BLaER1 treated with 17β-estradiol and CSF1 and Interleukin-3, amounts not matched to agents 10 nM and 100 nM (cell line): ENCODE data around the gene PYM1.
A peak's percentile ranks its signal among the peaks of the same experiment; 100 is the strongest.

Experiments used
- H3K27ac ChIP-seq, 11 experiments: shearing (Covaris generic); formaldehyde crosslinking; 2 replicates each; pipeline ENCODE4 v1.8.1; 2022
- H3K27me3 ChIP-seq, 11 experiments: shearing (Covaris generic); formaldehyde crosslinking; 2 replicates each; pipeline ENCODE4 v1.8.1; 2022
- H3K36me3 ChIP-seq, 11 experiments: shearing (Covaris generic); formaldehyde crosslinking; 2 replicates each; pipeline ENCODE4 v1.8.1; 2022
- H3K4me1 ChIP-seq, 10 experiments: shearing (Covaris generic); formaldehyde crosslinking; 2 replicates each; pipeline ENCODE4 v1.8.1; 2022
- H3K4me2 ChIP-seq, 11 experiments: shearing (Covaris generic); formaldehyde crosslinking; 2 replicates each; pipeline ENCODE4 v1.8.1; 2022
- H3K4me3 ChIP-seq, 10 experiments: shearing (Covaris generic); formaldehyde crosslinking; 2 replicates each; pipeline ENCODE4 v1.8.1; 2022
- H3K9ac ChIP-seq, 11 experiments: shearing (Covaris generic); formaldehyde crosslinking; 2 replicates each; pipeline ENCODE4 v1.8.1; 2022
- H3K9me3 ChIP-seq, 11 experiments: shearing (Covaris generic); formaldehyde crosslinking; replicated peaks in 1 of 11; 2 replicates each; pipeline ENCODE4 v1.8.1; 2022
- H4K20me1 ChIP-seq, 11 experiments: shearing (Covaris generic); formaldehyde crosslinking; 2 replicates each; pipeline ENCODE4 v1.8.1; 2022
- Cebpa-rat ChIP-seq, 11 experiments: shearing (Covaris generic); IDR thresholded peaks; 2 replicates each; pipeline ENCODE4 v1.8.1; 2022

Gene PYM1

GRCh38 chr12:55969356-55969755, 41.7 kb upstream of the PYM1 start:
- no peak for TF ChIP-seq Cebpa-rat (IDR thresholded peaks at IDR 0.05)
- Histone ChIP-seq H3K27ac (no peak overlapping the region), H3K4me3 (no peak overlapping the region), H3K27me3 (no peaks in the 10 kb centered on the region), H3K9ac (no peak overlapping the region), H3K36me3 (peaks cover 0 to 47% (median 41%) of the 10 kb centered on the region in 11 experiments; a peak in 17 of 22 replicates), H3K4me1 (peaks cover 56 to 70% (median 62%) of the 10 kb centered on the region in 10 experiments), H3K4me2 (peak overlapping the region in 3 of 11 experiments; percentile 1 to 99 (median 94); a peak in 4 of 22 replicates), H4K20me1 (peaks cover 0 to 8% (median 0%) of the 10 kb centered on the region in 11 experiments; a peak in 4 of 22 replicates), H3K9me3 (no peaks in the 10 kb centered on the region)

- peak within 1 kb of the TSS; percentile 81 to 92 (median 85) for H3K9ac ChIP-seq
- H3K36me3 ChIP-seq = peaks cover 0 to 40% (median 35%) of the 10 kb centered on the region in 11 experiments; a peak in 17 of 22 replicates
- H3K27me3 ChIP-seq = no peaks in the 10 kb centered on the region
- peaks cover 0 to 8% (median 0%) of the 10 kb centered on the region in 11 experiments; a peak in 3 of 22 replicates for H4K20me1 ChIP-seq
- H3K4me1 ChIP-seq = peaks cover 44 to 57% (median 48%) of the 10 kb centered on the region in 10 experiments
- H3K4me3 ChIP-seq = peak within 1 kb of the TSS; percentile 72 to 98 (median 83)
- H3K27ac ChIP-seq = peak within 1 kb of the TSS; percentile 42 to 86 (median 73); a peak in 21 of 22 replicates
- peak within 1 kb of the TSS; percentile 88 to 99 (median 95) for H3K4me2 ChIP-seq
- no peak for TF ChIP-seq Cebpa-rat (IDR thresholded peaks at IDR 0.05)
- H3K9me3 ChIP-seq = no peaks in the 10 kb centered on the region
These were observed 39.0 kb upstream of the PYM1 start, which contains the start of gene CDK2 for GRCh38 chr12:55966408-55967281. Gene CDK2, plus strand, starts transcription at chr12:55966830. Its CDS starts 179 bp downstream, at chr12:55967009.

DNA sequence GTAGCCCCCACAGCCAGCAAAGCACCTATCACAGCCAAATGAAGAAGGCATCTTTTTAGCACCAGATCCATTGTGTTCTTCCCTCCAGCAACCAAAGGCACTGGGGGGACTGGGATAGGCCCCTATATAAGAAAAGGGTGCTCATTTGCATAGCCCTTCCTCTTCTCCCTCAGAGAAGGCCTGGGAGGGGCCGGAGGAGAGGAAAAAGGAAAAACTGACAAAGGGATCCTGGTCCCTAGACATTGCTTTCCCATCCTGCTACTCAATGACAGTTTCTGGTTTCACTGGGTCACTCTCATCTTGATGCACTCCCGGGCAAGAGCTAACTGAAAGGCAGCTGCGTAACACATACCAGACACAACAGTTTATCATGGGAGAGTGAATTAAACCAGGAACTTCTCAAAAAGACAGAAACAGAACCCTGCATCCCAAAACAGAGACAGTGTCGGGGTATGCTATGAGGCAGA, 38.3 kb upstream of the PYM1 start, which contains the start of gene PMEL:
TSS of gene PMEL (minus strand) at position 102 of the 467 bp plus-strand sequence. CDS start at position 71, 31 bp downstream.
- H3K4me2 ChIP-seq = peak within 1 kb of the TSS; percentile 88 to 99 (median 95)
- H3K4me3 ChIP-seq = peak within 1 kb of the TSS; percentile 72 to 98 (median 83)
- peaks cover 37 to 50% (median 41%) of the 10 kb centered on the region in 10 experiments for H3K4me1 ChIP-seq
- peak within 1 kb of the TSS; percentile 81 to 92 (median 85) for H3K9ac ChIP-seq
- no peaks in the 10 kb centered on the region for H3K9me3 ChIP-seq
- H3K27me3 ChIP-seq = no peaks in the 10 kb centered on the region
- TF ChIP-seq Cebpa-rat (IDR thresholded peaks at IDR 0.05) = no peak
- H3K27ac ChIP-seq = peak within 1 kb of the TSS; percentile 42 to 86 (median 73); a peak in 21 of 22 replicates
- peaks cover 0 to 8% (median 0%) of the 10 kb centered on the region in 11 experiments; a peak in 3 of 22 replicates for H4K20me1 ChIP-seq
- peaks cover 0 to 33% (median 29%) of the 10 kb centered on the region in 11 experiments; a peak in 16 of 22 replicates for H3K36me3 ChIP-seq

DNA sequence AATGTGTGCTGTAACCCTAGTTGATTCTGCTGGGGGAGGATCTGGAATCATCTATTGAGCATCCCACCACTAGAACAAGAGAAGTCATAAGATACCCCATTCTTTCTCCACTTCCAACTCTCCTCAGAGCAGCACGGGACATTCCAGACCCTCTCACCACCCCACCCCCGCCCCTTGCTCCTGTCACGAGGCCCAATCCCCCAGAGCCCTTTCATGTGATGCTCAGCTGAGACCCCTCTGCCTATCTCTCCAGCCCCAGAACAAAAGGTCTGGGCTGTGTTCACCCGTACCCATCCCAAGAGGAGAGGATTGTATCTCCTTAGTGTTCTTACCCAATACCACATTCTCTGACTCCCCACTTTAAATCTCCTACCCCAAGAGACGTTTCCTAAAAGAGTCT, 37.5 kb upstream of the PYM1 start:
- Histone ChIP-seq H3K36me3 (peaks cover 0 to 26% (median 21%) of the 10 kb centered on the region in 11 experiments; a peak in 13 of 22 replicates), H3K4me2 (peak overlapping the region in 10 of 11 experiments; percentile 88 to 99 (median 95); a peak in 16 of 22 replicates), H3K27me3 (no peaks in the 10 kb centered on the region), H3K4me1 (peaks cover 30 to 43% (median 35%) of the 10 kb centered on the region in 10 experiments), H3K27ac (no peak overlapping the region), H4K20me1 (peaks cover 0 to 8% (median 0%) of the 10 kb centered on the region in 11 experiments; a peak in 3 of 22 replicates), H3K9ac (no peak overlapping the region), H3K4me3 (no peak overlapping the region), H3K9me3 (no peaks in the 10 kb centered on the region)
- TF ChIP-seq Cebpa-rat (IDR thresholded peaks at IDR 0.05) = no peak

DNA sequence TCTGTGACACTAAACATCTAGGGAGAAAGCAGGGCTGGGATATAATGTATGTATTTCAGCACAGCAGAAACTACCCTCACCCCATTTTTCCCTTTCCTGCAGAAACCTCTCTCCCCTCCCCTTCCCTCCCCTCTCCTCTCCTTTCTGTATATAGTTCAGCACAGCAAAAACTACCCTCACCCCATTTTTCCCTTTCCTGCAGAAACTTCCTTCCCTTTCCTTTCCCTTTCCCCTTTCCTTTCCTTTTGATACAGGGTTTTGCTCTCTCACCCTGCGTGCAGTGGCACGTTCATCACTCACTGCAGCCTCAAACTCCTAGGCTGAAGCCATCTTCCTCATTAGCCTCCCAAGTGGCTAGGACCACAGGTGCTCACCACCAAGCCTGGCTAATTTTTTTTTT, 36.1 kb upstream of the PYM1 start:
- H3K27me3 ChIP-seq = no peaks in the 10 kb centered on the region
- no peak overlapping the region for H3K9ac ChIP-seq
- peaks cover 0 to 11% (median 7%) of the 10 kb centered on the region in 11 experiments; a peak in 10 of 22 replicates for H3K36me3 ChIP-seq
- H3K4me3 ChIP-seq = no peak overlapping the region
- no peaks in the 10 kb centered on the region for H3K9me3 ChIP-seq
- H4K20me1 ChIP-seq = peaks cover 0 to 8% (median 0%) of the 10 kb centered on the region in 11 experiments; a peak in 3 of 22 replicates
- H3K27ac ChIP-seq = no peak overlapping the region
- TF ChIP-seq Cebpa-rat (IDR thresholded peaks at IDR 0.05) = no peak
- H3K4me1 ChIP-seq = peaks cover 22 to 32% (median 29%) of the 10 kb centered on the region in 10 experiments
- H3K4me2 ChIP-seq = no peak overlapping the region

DNA sequence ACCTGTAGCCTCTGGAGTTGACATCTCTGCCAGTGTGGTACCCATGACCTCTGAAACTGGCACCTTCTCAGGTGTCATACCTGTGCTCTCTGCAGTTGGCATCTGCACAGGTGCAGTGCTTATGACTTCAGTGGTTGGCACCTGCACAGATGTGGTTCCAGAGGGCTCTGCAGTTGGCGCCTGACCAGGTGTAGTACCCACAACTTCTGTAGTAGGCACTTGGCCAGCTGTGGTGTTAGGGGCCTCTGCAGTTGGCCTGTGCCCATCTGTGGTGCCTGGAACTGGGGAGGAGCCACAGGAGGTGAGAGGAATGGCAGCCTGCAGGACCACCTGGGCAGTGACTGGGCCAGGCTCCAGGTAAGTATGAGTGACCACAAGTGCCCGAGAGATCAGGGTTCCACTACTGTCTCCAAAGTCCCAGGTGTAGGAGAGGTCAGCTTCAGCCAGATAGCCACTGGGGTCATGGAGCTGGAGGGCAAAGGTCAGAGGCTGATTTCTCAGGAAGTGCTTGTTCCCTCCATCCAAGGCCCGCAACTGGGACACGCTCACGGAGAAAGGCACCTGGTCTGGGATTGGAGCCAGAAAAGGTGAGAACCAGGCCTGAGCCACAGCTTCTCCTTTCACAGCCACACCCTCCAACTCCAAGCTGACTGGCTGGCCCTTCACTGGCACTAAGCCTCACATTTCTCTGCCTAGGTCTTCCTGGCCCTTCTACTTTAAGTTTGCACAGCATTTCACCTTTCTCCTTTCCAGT, 29.6 kb upstream of the PYM1 start:
- H3K4me1 ChIP-seq = peaks cover 0 to 11% (median 0%) of the 10 kb centered on the region in 10 experiments; a peak in 2 of 20 replicates
- H3K9ac ChIP-seq = no peak overlapping the region
- H3K27ac ChIP-seq = no peak overlapping the region
- TF ChIP-seq Cebpa-rat (IDR thresholded peaks at IDR 0.05) = no peak
- H3K4me3 ChIP-seq = no peak overlapping the region
- H3K9me3 ChIP-seq = no peaks in the 10 kb centered on the region
- H3K36me3 ChIP-seq = peaks cover 19 to 35% (median 25%) of the 10 kb centered on the region in 11 experiments
- H3K4me2 ChIP-seq = no peak overlapping the region
- H4K20me1 ChIP-seq = peaks cover 0 to 15% (median 0%) of the 10 kb centered on the region in 11 experiments; a peak in 2 of 22 replicates
- no peaks in the 10 kb centered on the region for H3K27me3 ChIP-seq

DNA sequence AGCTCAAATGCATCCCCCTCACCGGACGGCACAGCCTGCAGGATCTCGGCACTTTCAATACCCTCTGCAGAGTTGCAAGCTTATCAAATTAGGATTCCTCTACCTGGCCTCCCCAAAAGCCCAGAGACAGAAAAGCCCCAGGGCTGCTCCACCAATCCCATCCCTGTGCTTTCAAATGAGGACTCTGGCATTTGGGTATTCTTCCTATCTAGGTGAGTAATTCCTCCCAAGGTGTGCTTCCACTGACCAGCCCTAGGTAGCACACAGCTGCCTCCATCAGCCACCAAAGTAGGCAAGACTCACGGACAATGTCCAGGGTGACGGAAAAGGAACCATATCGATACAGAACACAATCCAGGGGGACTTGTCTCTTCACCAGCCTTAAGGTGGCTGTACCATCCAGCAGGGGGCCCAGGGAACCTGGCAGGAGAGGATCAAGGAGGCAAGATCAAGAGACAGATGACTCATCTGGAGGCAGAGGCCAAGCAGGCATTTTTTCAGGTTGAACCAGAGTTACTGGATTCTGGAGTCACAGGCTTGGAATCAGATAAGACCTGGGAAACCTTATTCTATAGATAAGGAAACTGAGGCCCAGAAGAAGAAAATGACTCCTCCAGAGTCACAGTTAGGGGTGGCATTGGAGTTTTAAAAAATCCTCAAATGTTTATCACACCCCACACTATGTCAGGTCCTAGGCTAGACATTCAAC, 28.3 kb upstream of the PYM1 start:
- H3K27ac ChIP-seq = no peak overlapping the region
- H3K9ac ChIP-seq = no peak overlapping the region
- H3K9me3 ChIP-seq = no peaks in the 10 kb centered on the region
- peaks cover 32 to 48% (median 39%) of the 10 kb centered on the region in 11 experiments for H3K36me3 ChIP-seq
- H3K4me2 ChIP-seq = no peak overlapping the region
- no peak for TF ChIP-seq Cebpa-rat (IDR thresholded peaks at IDR 0.05)
- H3K4me3 ChIP-seq = no peak overlapping the region
- peaks cover 0 to 11% (median 0%) of the 10 kb centered on the region in 10 experiments; a peak in 2 of 20 replicates for H3K4me1 ChIP-seq
- H3K27me3 ChIP-seq = no peaks in the 10 kb centered on the region
- H4K20me1 ChIP-seq = peaks cover 0 to 15% (median 0%) of the 10 kb centered on the region in 11 experiments; a peak in 2 of 22 replicates

DNA sequence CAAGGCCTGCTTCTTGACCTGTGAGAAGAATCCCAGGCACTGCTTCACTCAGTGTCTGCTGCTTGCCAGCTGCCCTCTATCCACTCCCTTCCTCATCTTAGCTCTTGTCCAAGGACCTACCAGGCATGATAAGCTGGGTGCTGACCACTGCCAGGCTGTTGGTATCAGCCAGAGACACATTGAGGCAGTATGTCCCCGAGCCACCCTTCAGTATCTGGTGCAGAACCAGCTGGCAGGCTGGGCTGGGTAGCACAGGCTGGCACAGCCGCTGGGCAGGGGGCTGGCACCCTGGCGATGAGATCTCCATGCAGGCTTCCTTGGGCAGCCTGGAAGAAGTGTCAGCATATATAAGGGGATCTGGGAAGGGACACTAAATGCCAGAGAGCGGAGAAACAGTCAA, 27.6 kb upstream of the PYM1 start:
- no peaks in the 10 kb centered on the region for H3K27me3 ChIP-seq
- no peaks in the 10 kb centered on the region for H3K9me3 ChIP-seq
- H3K4me1 ChIP-seq = peaks cover 0 to 11% (median 0%) of the 10 kb centered on the region in 10 experiments; a peak in 2 of 20 replicates
- peaks cover 36 to 54% (median 44%) of the 10 kb centered on the region in 11 experiments for H3K36me3 ChIP-seq
- H3K4me3 ChIP-seq = no peak overlapping the region
- H4K20me1 ChIP-seq = peaks cover 0 to 15% (median 0%) of the 10 kb centered on the region in 11 experiments; a peak in 2 of 22 replicates
- no peak for TF ChIP-seq Cebpa-rat (IDR thresholded peaks at IDR 0.05)
- no peak overlapping the region for H3K4me2 ChIP-seq
- no peak overlapping the region for H3K27ac ChIP-seq
- no peak overlapping the region for H3K9ac ChIP-seq
